ENCODE results near the gene KIFAP3.
"Not testable (repeated sequence)": the region's sequence is repeated elsewhere in the genome, so short reads cannot be mapped to it uniquely, and the experiment has no call there.

- TF ChIP-seq YY1 (IDR thresholded peaks at IDR 0.05; ENCODE audit: insufficient read depth, insufficient read length); SUZ12 (IDR thresholded peaks at IDR 0.05; ENCODE audit: extremely low read depth, insufficient read depth, insufficient read length); ZNF274 (IDR thresholded peaks at IDR 0.05; ENCODE audit: low read depth, low read length): not testable (repeated sequence)
Observed at GRCh38 chr1:170060015-170060520, 14.4 kb downstream of the KIFAP3 start.

Data from NT2/D1 (cell line).